Skeletal muscle satellite cell (primary cell): ENCODE measurements around the gene ARHGAP30. TPM values are rescaled to one million over a fixed set of nuclear protein-coding genes. Genes with fewer than 3 reads are reported as not detected.

ENCODE experiments used
- H3K27me3 ChIP-seq: 2 replicates; pipeline ENCODE4 v1.7.0; 2013; ENCODE audit warnings: low read length; ENCODE audit not compliant: control insufficient read depth, insufficient read depth
- H3K36me3 ChIP-seq: 2 replicates; pipeline ENCODE4 v1.7.0; 2013; ENCODE audit warnings: mild to moderate bottlenecking, control low read depth, low read length; ENCODE audit not compliant: insufficient read depth
- H3K4me1 ChIP-seq: 2 replicates; pipeline ENCODE4 v1.7.0; 2013; ENCODE audit warnings: low read length; ENCODE audit not compliant: control insufficient read depth, insufficient read depth
- H3K4me2 ChIP-seq: 2 replicates; pipeline ENCODE4 v1.7.0; 2013; ENCODE audit warnings: mild to moderate bottlenecking, low read length
- H3K4me3 ChIP-seq: 2 replicates; pipeline ENCODE4 v1.7.0; 2013; ENCODE audit warnings: low read length
- H3K9ac ChIP-seq: 2 replicates; pipeline ENCODE4 v1.7.0; 2013; ENCODE audit warnings: mild to moderate bottlenecking, low read depth, low read length, moderate library complexity
- H3K9me3 ChIP-seq: replicated peaks from 2 replicates; pipeline ENCODE4 v1.7.0; 2013; ENCODE audit warnings: mild to moderate bottlenecking, control low read depth, low read length
- small RNA-seq: library from RNA; depleted of rRNA; stranded (forward); fragments of <200 nt; gene quantifications from one replicate; pipeline ENCODE3, GENCODE V24; 2012

The ARHGAP30 gene

GRCh38 chr1:160999376-160999775 lies 70.3 kb downstream of the ARHGAP30 start:
- Histone ChIP-seq H3K4me1 (peaks cover 8% of the 10 kb centered on the region), H3K27me3 (no peaks in the 10 kb centered on the region), H3K9me3 (no peaks in the 10 kb centered on the region), H3K36me3 (no peaks in the 10 kb centered on the region), H3K4me3 (no peak overlapping the region), H3K9ac (no peak overlapping the region), H3K4me2 (no peak overlapping the region)

- Histone ChIP-seq H3K36me3 (no peaks in the 10 kb centered on the region), H3K4me3 (no peak overlapping the region), H3K27me3 (no peaks in the 10 kb centered on the region), H3K4me2 (no peak overlapping the region), H3K9ac (no peak overlapping the region), H3K4me1 (peaks cover 8% of the 10 kb centered on the region), H3K9me3 (no peaks in the 10 kb centered on the region)
These were observed 72.2 kb downstream of the ARHGAP30 start for GRCh38 chr1:160997323-160998038.

Small RNA genes lying within 50 kb of the gene (small RNA-seq; reads per million reads assigned to genes)
- gene AL591806.2: not detected
